Mesenchymal stem cell (in vitro differentiated cells and primary cell): Measurements from ENCODE around the gene GPN2.

Experiments
- DNase-seq: peaks from one replicate; pipeline ENCODE4 v3.0.0-alpha.2; 2013
- H2AFZ ChIP-seq: one replicate; pipeline ENCODE4 v1.6.1; 2013; ENCODE audit warnings: low read depth, mild to moderate bottlenecking, control low read depth, inconsistent platforms, low read length, moderate library complexity
- H2AK5ac ChIP-seq: 2 replicates; pipeline ENCODE4 v1.6.1; 2013; ENCODE audit warnings: low read length, moderate library complexity, mild to moderate bottlenecking, inconsistent platforms; ENCODE audit not compliant: severe bottlenecking
- H2BK120ac ChIP-seq: one replicate; pipeline ENCODE4 v1.6.1; 2013; ENCODE audit warnings: low read depth, mild to moderate bottlenecking, inconsistent platforms, low read length, moderate library complexity
- H2BK12ac ChIP-seq, 2 experiments: one replicate each; pipeline ENCODE4 v1.6.1; 2013; ENCODE audit warnings: inconsistent platforms in 2 of 2, low read length in 2 of 2, mild to moderate bottlenecking in 2 of 2, moderate library complexity in 2 of 2, control low read depth in 1 of 2
- H2BK15ac ChIP-seq: one replicate; pipeline ENCODE4 v1.6.1; 2013; ENCODE audit warnings: mild to moderate bottlenecking, low read depth, inconsistent platforms; ENCODE audit not compliant: poor library complexity, severe bottlenecking
- H2BK5ac ChIP-seq: 2 replicates; pipeline ENCODE4 v1.6.1; 2013; ENCODE audit warnings: low read depth, mild to moderate bottlenecking, low read length, control low read depth, inconsistent platforms; ENCODE audit not compliant: poor library complexity, severe bottlenecking
- H3K14ac ChIP-seq, 2 experiments: one replicate each; pipeline ENCODE4 v1.6.1; 2013; ENCODE audit warnings: inconsistent platforms in 2 of 2, low read length in 2 of 2, control low read depth in 1 of 2, mild to moderate bottlenecking in 1 of 2, moderate library complexity in 1 of 2
- H3K18ac ChIP-seq, 2 experiments: one replicate each; pipeline ENCODE4 v1.6.1; 2013; ENCODE audit warnings: inconsistent platforms in 2 of 2, low read length in 2 of 2, control low read depth in 1 of 2, low read depth in 1 of 2, mild to moderate bottlenecking in 1 of 2
- H3K23ac ChIP-seq, 2 experiments: one replicate each; pipeline ENCODE4 v1.6.1; 2013; ENCODE audit warnings: inconsistent platforms in 2 of 2, low read length in 2 of 2, mild to moderate bottlenecking in 2 of 2, moderate library complexity in 2 of 2, control low read depth in 1 of 2
- H3K27ac ChIP-seq: 2 replicates; pipeline ENCODE4 v1.5.1; 2013; ENCODE audit warnings: mild to moderate bottlenecking, moderate library complexity, low read length, control low read depth, inconsistent platforms; ENCODE audit not compliant: poor library complexity, severe bottlenecking
- H3K27me3 ChIP-seq, 2 experiments: 2 replicates each; pipeline versions ENCODE4 v1.6.1 to v1.7.0; 2013; ENCODE audit warnings: low read length in 2 of 2, mild to moderate bottlenecking in 2 of 2, moderate library complexity in 2 of 2, control low read depth in 1 of 2, inconsistent platforms in 1 of 2; ENCODE audit not compliant: control insufficient read depth in 1 of 2, insufficient read depth in 1 of 2
- H3K36me3 ChIP-seq, 2 experiments: 2 replicates each; pipeline versions ENCODE4 v1.6.1 to v1.7.0; 2013; ENCODE audit warnings: low read length in 2 of 2, control low read depth in 1 of 2, inconsistent platforms in 1 of 2, low read depth in 1 of 2, mild to moderate bottlenecking in 1 of 2; ENCODE audit not compliant: insufficient read depth in 2 of 2, control insufficient read depth in 1 of 2
- H3K4ac ChIP-seq, 2 experiments: one replicate each; pipeline ENCODE4 v1.6.1; 2013; ENCODE audit warnings: inconsistent platforms in 2 of 2, low read length in 2 of 2, mild to moderate bottlenecking in 2 of 2, moderate library complexity in 2 of 2, control low read depth in 1 of 2, low read depth in 1 of 2
- H3K4me1 ChIP-seq: 2 replicates; pipeline ENCODE4 v1.6.1; 2013; ENCODE audit warnings: low read depth, low read length, control low read depth; ENCODE audit not compliant: control insufficient read depth, insufficient read depth
- H3K4me2 ChIP-seq: 2 replicates; pipeline ENCODE4 v1.6.1; 2013; ENCODE audit warnings: low read length, mild to moderate bottlenecking, inconsistent platforms; ENCODE audit not compliant: poor library complexity, severe bottlenecking
- H3K4me3 ChIP-seq, 2 experiments: 2 replicates each; pipeline versions ENCODE4 v1.5.1 to v1.7.0; 2013; ENCODE audit warnings: low read length in 2 of 2, mild to moderate bottlenecking in 2 of 2, control low read depth in 1 of 2, low read depth in 1 of 2; ENCODE audit not compliant: insufficient read depth in 1 of 2
- H3K79me1 ChIP-seq: replicated peaks from 2 replicates; pipeline ENCODE4 v1.6.1; 2013; ENCODE audit warnings: mild to moderate bottlenecking, control low read depth, low read length, inconsistent platforms; ENCODE audit not compliant: poor library complexity, severe bottlenecking
- H3K9ac ChIP-seq: 2 replicates; pipeline ENCODE4 v1.7.0; 2013; ENCODE audit warnings: mild to moderate bottlenecking, low read length, moderate library complexity
- H3K9me3 ChIP-seq: 2 replicates; pipeline ENCODE4 v1.7.0; 2013; ENCODE audit warnings: mild to moderate bottlenecking, low read length; ENCODE audit not compliant: control insufficient read depth
- H4K8ac ChIP-seq: one replicate; pipeline ENCODE4 v1.6.1; 2013; ENCODE audit warnings: inconsistent platforms, mild to moderate bottlenecking, low read length, moderate library complexity
- H4K91ac ChIP-seq: one replicate; pipeline ENCODE4 v1.6.1; 2013; ENCODE audit warnings: mild to moderate bottlenecking, low read length, inconsistent platforms
- WGBS: methylation state at CpG from one replicate; pipeline ENCODE4 v1.1.7; 2013; ENCODE audit warnings: mixed read lengths; 5-methylcytosine and 5-hydroxymethylcytosine counted together

Gene GPN2

GRCh38 chr1:26900815-26901511 is 10.9 kb upstream of the GPN2 start:
- Histone ChIP-seq H2AFZ (no peak overlapping the region), H4K91ac (no peak overlapping the region), H3K4me3 (peak overlapping the region in 1 of 2 experiments; percentile 99)

GRCh38 chr1:26900001-26900814 is 10.1 kb upstream of the GPN2 start, which contains the start of gene GPATCH3:
Gene GPATCH3 (minus strand): TSS chr1:26900467. CDS start chr1:26900442, 25 bp downstream.
- Histone ChIP-seq H3K18ac (peak within 1 kb of the TSS; percentile 87 to 89), H2BK12ac (no peak within 1 kb of the TSS), H3K9ac (peak within 1 kb of the TSS; percentile 99), H2AK5ac (no peak within 1 kb of the TSS), H4K8ac (peak within 1 kb of the TSS; percentile 98), H3K27me3 (no peaks in the 10 kb centered on the region), H2BK5ac (peak within 1 kb of the TSS; percentile 85), H2BK15ac (peak within 1 kb of the TSS; percentile 52), H3K27ac (peak within 1 kb of the TSS; percentile 98), H3K4me3 (peak within 1 kb of the TSS; percentile 81 to 99), H2AFZ (peak within 1 kb of the TSS; percentile 88), H3K9me3 (no peaks in the 10 kb centered on the region), H3K14ac (peak within 1 kb of the TSS in 1 of 2 experiments; percentile 94), H3K36me3 (peaks cover 6 to 28% of the 10 kb centered on the region in 2 experiments), H3K79me1 (peaks cover 12% of the 10 kb centered on the region), H3K4me2 (peak within 1 kb of the TSS; percentile 74), H4K91ac (peak within 1 kb of the TSS; percentile 86), H3K4me1 (peaks cover 10% of the 10 kb centered on the region), H3K4ac (peak within 1 kb of the TSS; percentile 80 to 89), H3K23ac (peak within 1 kb of the TSS in 1 of 2 experiments; percentile 60), H2BK120ac (no peak within 1 kb of the TSS)
- 1% methylated on average over 48 of the region's 50 CpGs for WGBS
- peak; percentile 94 for DNase-seq

More at GRCh38 chr1:26900815-26901511, 10.9 kb upstream of the GPN2 start:
- 80% methylated on average over 16 of the region's 18 CpGs for WGBS
- Histone ChIP-seq H3K18ac (no peak overlapping the region), H3K4me2 (peak overlapping the region; percentile 65), H3K27me3 (no peaks in the 10 kb centered on the region), H3K79me1 (peaks cover 10% of the 10 kb centered on the region), H3K9ac (peak overlapping the region; percentile 99), H2BK120ac (no peak overlapping the region), H3K27ac (no peak overlapping the region), H2BK12ac (no peak overlapping the region), H4K8ac (no peak overlapping the region), H2AK5ac (no peak overlapping the region), H3K23ac (no peak overlapping the region), H3K4ac (no peak overlapping the region), H3K9me3 (no peaks in the 10 kb centered on the region), H2BK5ac (no peak overlapping the region), H3K4me1 (peaks cover 10% of the 10 kb centered on the region), H2BK15ac (no peak overlapping the region), H3K36me3 (peaks cover 5 to 21% of the 10 kb centered on the region in 2 experiments), H3K14ac (no peak overlapping the region)
- no peak for DNase-seq

- H2BK15ac ChIP-seq, result no peak overlapping the region
- H3K4me2 ChIP-seq, result no peak overlapping the region
- DNase-seq, result no peak
- no peak overlapping the region for H2BK120ac ChIP-seq
- H4K91ac ChIP-seq, result no peak overlapping the region
- H3K9ac ChIP-seq, result no peak overlapping the region
- H3K4ac ChIP-seq, result no peak overlapping the region
- H3K27me3 ChIP-seq, result no peaks in the 10 kb centered on the region
- H4K8ac ChIP-seq, result no peak overlapping the region
- H3K79me1 ChIP-seq, result peaks cover 27% of the 10 kb centered on the region
- H3K14ac ChIP-seq, result no peak overlapping the region
- no peak overlapping the region for H3K23ac ChIP-seq
- no peak overlapping the region for H2BK5ac ChIP-seq
- 98% methylated on average over 9 of the region's 9 CpGs for WGBS
- no peak overlapping the region for H2AFZ ChIP-seq
- H2BK12ac ChIP-seq, result no peak overlapping the region
- no peak overlapping the region for H2AK5ac ChIP-seq
- no peak overlapping the region for H3K18ac ChIP-seq
- H3K4me1 ChIP-seq, result peaks cover 6% of the 10 kb centered on the region
- no peaks in the 10 kb centered on the region for H3K9me3 ChIP-seq
- H3K27ac ChIP-seq, result no peak overlapping the region
- H3K4me3 ChIP-seq, result no peak overlapping the region
- H3K36me3 ChIP-seq, result peaks cover 30 to 55% of the 10 kb centered on the region in 2 experiments
These were observed 7.3 kb upstream of the GPN2 start for GRCh38 chr1:26897351-26897750.

GRCh38 chr1:26894263-26894662 is 4.2 kb upstream of the GPN2 start:
- 93% methylated on average over 13 of the region's 13 CpGs for WGBS
- Histone ChIP-seq H3K14ac (no peak overlapping the region), H3K27ac (no peak overlapping the region), H2AK5ac (no peak overlapping the region), H3K27me3 (no peaks in the 10 kb centered on the region), H4K91ac (peak overlapping the region; percentile 13), H3K4ac (peak overlapping the region in 1 of 2 experiments; percentile 31), H2BK12ac (no peak overlapping the region), H3K4me3 (no peak overlapping the region), H3K36me3 (peaks cover 40 to 69% of the 10 kb centered on the region in 2 experiments), H3K23ac (no peak overlapping the region), H4K8ac (no peak overlapping the region), H3K9ac (no peak overlapping the region), H3K4me2 (no peak overlapping the region), H2BK15ac (no peak overlapping the region), H2BK5ac (no peak overlapping the region), H3K4me1 (peaks cover 10% of the 10 kb centered on the region), H2AFZ (no peak overlapping the region), H2BK120ac (no peak overlapping the region), H3K79me1 (peaks cover 29% of the 10 kb centered on the region), H3K18ac (no peak overlapping the region), H3K9me3 (no peaks in the 10 kb centered on the region)
- DNase-seq, result no peak
